Hepatic stellate cell (primary cell): Measurements from ENCODE around the gene ADAMTSL3.

Experiments used
- DNase-seq: peaks from one replicate; pipeline ENCODE4 v3.0.0; 2011; ENCODE audit warnings: low spot score

Gene ADAMTSL3

DNA sequence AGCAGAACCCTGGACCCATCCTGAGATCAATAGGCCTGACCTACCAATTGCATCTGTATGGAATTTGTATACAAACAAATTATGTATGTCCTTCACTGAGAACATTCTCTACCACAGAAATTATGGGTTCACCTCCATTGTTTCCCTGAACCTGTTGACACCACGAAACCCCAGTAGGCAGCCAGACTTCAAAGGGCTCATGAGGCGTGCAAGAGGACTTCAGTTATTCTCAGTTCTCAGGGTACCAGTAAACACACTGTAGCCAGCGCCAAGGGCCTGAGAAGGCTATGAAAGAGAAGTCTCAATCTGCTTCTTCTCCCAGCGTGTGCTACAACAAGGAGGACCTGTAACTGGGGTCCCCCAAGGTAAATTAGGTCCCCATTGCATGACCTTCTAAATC lies 326.7 kb downstream of the ADAMTSL3 start:
- DNase-seq, result no peak

- no peak for DNase-seq
Observed at GRCh38 chr15:83982748-83983147, 328.8 kb downstream of the ADAMTSL3 start.

DNA sequence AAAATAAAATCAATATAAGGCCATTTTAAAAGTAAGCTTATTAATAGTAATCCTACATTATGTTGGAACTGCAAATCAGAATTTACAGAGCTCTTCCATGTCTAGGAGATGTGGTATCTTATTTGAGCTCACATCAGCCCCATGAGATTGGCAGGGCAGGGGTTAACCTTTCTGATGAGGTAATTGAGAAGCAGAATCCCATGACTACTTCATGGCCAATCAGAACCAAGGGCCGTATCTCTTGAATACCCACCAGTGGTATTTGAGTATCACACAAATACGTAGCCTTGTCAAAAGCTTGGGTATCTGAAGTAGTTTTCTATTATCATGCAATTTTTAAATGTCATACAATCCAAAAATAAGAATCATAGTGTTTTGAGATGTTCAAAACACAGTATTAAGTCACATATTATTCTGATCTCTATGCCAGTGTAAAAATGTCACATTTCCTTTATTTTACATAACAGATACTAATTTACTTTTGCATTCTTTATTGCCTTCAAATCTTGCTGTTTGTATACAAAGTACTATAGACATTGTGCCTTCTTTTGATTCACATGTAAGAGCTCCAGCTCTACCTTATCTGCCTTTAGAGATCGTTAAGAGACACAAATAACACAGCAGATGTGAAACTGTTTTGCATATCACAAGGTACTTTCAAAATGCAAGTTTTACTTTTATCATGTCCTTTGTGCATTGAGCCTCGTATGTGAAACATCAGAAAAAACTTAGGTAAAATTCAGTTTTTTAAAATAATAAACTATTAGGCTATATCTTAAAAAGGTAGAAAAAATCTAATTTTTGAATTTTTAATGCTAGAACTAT lies 329.9 kb downstream of the ADAMTSL3 start:
- no peak for DNase-seq

DNA sequence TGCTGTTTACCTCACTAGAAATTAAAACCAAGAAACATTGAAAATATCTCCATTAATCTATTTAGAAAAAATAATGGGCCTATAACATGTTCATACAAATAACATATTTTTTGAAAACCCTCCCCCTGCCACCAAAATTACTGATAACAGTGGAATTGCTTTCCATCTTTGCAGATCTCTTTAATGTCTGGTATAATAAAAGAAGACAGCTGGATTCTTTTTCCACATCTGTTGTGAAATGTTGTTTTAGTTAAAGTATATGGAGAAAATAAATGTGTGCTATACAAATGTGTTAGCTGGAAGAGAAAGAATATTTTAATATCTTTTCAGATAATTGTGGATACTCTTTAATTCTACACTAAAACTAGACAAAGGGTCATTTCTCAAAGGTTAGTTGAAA lies 330.7 kb downstream of the ADAMTSL3 start:
- DNase-seq, result no peak

DNA sequence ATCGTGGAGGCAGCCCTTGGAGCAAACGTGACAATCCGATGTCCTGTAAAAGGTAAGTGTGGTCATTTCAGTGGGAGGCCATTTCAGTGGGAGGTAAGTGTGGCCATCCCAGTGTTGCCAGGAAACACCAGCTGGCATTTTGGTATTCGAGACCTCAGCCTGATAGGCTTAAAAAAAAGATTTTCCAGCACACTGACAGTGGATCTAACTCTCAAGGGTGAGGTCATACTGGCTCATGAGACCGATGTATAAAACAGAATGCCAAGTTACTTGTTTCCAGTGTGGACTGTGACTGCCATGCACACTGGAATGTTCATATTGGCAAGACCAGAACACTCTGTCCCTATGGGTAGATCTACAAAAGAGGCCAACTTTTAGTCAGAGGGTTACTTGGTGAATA lies 337.2 kb downstream of the ADAMTSL3 start:
- no peak for DNase-seq

DNA sequence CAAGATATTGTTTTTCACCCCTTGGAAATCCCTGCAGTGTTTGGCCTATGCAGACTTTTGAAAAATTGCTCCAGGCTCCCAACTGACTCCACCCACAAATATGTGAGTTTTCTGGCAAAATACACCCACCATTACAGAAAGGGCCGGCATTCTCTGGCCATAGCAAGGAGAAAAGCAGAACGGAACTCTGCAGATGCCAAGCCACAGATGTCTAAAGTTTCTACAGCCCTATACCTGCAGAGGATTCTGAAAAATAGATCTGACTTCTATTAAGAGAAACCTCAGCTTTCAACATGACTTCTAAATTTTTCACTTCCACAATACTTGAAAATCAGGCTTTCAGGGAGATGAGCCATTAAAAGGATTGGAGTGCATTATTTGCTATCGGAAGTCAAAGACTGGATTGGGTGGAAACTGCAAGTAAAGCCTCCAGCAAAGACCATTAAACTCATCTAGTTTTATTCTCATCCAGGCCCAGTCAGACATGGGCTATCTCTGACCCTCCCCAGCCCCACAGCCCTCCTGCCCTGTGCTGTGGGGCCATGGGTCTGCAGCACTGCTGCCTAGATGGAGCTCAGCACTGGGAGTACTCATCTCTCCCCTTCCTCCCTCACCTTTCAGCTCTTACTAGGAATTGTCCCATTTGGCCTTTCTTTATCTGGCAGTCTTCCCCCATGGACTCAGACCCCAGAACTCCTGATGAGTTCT lies 338.6 kb downstream of the ADAMTSL3 start:
- no peak for DNase-seq

DNA sequence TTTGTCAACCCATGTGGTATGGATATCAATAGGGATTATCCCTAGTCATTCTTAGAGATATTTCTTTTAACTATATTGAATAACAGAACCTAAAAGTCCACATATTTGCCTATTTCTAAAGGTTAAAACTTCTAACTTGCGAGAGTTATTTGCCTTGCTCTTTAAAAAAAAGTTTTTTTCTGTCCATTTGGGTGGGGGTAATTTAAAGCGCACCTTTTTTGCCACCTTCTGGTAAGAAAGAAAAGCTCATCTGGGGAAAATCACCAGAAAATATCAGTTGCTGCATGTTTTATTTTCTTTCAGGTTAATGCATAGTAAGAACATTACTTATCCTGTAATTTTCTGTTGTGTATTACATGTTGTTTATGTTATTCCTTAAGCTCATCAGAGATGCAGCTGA lies 339.7 kb downstream of the ADAMTSL3 start:
- no peak for DNase-seq

- DNase-seq, result no peak
Observed at GRCh38 chr15:83998486-83998885, 344.6 kb downstream of the ADAMTSL3 start.

- DNase-seq, result no peak
Observed at GRCh38 chr15:83999396-84000135, 345.6 kb downstream of the ADAMTSL3 start.

GRCh38 chr15:84001037-84001436 lies 347.1 kb downstream of the ADAMTSL3 start:
- DNase-seq, result no peak

DNA sequence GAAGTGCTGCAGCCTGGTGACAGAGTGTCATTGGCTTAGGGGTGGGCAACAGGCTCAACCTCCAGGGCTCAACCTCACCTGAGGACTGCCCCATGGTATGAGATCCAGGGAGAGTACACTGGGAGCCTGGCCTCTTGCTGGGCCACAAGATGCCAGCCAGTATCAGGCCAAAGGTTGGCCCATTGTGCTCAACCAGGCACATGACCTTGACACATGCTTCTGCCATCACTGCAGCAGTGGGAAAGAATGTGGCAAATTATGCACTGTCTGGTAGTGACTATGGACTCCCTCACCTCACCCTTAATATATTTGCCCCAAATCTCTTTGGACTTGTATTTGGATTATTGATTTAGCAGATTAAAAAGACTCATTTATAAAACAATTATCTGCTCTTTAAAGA lies 347.7 kb downstream of the ADAMTSL3 start:
- DNase-seq, result no peak

GRCh38 chr15:84003791-84004503 lies 350.0 kb downstream of the ADAMTSL3 start:
- DNase-seq, result no peak

DNA sequence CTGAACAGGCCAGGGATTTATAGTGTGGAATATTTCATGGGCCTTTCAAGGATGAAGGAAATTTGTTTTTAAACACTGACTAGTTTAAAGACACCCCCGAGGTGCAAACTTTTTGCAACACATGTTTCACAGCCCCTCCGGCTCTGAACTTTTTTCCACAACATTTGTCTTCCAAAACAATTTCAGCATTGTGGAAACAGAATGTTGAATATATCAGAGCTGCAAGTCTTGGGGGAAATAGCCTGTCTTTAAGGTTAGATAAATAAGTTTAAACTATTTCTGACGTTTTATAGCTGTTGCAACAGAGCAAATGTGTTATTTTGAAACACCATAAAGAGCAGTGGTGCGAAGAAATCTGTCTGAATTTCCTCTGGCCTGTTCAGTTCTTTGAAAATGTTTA lies 352.5 kb downstream of the ADAMTSL3 start:
- DNase-seq, result no peak

DNA sequence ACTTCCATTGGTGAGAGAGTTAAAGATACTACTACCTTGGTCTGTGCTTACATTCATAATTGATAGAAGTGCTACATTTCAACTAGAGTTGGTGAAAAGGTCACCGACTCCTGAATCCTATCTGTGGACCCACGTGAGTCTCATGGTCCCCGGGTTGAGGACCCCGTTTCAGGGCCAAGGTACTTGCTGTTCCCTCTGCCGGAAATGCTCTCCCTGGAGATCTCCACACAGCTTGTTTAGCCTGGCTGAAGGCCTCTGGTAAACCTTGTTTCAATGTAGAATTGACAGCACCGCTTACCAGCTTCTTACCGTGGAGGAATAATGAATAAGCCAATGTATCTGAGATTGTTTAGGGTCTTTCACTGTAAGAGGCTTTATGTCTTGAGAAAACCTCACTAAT lies 355.7 kb downstream of the ADAMTSL3 start:
- no peak for DNase-seq

DNA sequence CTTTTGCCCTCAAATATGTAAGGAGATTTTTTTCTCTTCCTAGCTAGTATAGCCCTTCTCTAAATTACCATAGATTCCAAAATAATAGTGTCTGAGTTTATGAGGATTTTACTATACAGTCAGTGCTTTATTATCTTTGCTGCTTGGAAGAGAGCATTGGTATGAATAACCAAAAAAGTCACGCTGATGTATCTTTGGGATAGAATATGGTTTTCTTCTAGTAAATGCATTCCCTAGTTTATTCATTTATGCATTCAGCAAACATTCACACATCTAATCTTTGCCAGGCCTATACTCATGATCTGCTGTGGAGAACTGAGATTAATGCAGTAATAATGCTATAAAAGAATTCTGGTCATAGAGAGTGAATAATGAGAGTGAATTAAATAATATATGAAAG lies 356.3 kb downstream of the ADAMTSL3 start:
- no peak for DNase-seq

GRCh38 chr15:84016371-84016770 lies 362.4 kb downstream of the ADAMTSL3 start:
- no peak for DNase-seq

GRCh38 chr15:84022516-84022915 lies 368.6 kb downstream of the ADAMTSL3 start:
- no peak for DNase-seq

DNA sequence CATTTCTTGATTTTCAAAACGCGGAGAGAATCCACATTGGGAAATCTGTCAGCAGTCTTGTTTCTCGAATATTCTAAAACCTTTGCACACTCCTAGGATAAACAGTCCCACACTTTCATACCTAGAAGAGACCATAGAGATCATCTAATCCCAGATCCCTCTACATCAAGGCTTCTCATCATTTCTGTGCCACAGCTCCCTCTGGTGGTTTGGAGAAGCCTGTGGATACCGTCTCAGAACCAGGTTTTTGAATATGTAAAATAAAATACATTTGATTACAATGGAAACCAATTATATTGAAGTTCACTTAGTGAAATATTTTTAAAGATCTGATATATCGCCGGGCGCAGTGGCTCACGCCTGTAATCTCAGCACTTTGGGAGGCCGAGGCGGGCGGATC lies 369.7 kb downstream of the ADAMTSL3 start:
- no peak for DNase-seq

DNA sequence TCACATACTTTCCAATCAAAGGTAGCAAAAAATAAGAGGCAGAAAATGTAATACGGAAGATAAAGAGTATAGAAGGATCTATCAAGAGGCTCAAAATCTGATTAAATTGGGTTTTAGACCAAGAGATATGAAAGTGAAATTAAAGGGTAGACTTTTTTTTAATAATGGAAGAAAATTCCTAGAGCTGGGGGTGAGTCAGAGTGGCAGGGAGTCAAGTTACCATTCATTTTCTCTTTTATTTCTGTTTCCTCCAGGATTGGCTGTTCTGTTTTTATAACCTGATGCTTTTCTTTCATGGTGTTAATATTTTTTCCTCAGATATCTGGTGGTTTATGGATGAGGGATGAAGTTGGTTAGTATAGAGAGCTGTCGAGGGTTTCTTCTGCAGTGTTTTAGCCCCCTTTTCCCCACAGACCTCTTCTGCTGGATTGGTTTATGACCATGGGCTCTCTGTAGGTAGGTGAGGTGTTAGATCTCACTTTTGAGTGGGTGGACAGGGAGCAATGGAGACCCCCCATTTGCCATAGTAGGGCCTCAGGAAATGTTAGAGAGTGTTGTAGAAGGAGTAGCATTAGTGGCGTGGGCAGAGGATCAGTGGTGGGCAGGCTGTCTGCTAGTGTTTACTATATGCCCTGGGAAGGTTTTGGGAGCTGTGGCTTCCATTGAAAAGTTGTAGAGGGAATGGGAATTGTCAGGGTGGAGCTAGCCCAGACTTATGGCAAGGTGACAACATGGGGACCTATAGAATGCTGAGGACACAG lies 380.1 kb downstream of the ADAMTSL3 start:
- DNase-seq, result no peak

- DNase-seq, result no peak
Observed at GRCh38 chr15:84034578-84035398, 380.9 kb downstream of the ADAMTSL3 start.

DNA sequence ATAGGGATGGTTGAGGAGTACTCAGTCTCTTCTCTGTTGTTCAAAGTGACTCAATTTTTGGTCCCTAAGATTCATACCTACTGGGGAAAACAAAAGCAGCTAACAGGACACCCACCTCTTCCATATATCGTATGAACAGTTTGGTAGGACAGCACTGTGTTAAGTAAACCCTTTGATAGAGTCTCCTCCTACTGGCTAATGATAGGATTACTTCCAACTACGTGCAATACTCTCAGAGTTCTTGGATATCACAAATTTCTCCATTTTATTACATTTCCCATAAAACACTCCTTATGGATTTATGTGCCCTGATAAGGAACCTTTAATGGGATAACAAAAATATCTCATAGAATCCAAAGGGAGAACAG lies 381.5 kb downstream of the ADAMTSL3 start:
- no peak for DNase-seq
